GM12801 (cell line): ENCODE measurements around the gene CUBN.

Experiments
- TF ChIP-seq, protein P1 (sequence below): IDR thresholded peaks from one replicate; pipeline ENCODE4 v1.5.1; 2011; ENCODE audit warnings: control low read depth; ENCODE audit not compliant: insufficient read length; ENCODE audit errors: extremely low read depth

The CUBN gene

DNA sequence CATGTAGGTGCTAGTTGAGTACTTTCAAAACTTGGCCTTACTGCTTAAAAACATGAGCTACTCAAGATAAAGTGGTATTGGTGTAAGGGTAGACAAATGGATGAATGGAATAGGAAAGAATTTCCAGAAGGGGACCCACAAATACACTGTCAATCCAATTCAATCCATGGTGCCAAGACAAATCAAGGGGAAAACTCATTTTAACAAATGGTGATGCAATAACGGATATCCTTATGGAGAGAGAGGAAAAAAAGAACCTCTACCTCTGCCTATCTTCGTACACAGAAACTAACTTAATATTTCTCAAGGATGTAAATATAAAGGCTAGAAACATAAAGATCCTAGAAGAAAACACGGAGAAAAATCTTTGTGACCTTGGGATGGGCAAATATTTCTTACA is 188.5 kb downstream of the CUBN start:
- TF ChIP-seq, protein P1, sequence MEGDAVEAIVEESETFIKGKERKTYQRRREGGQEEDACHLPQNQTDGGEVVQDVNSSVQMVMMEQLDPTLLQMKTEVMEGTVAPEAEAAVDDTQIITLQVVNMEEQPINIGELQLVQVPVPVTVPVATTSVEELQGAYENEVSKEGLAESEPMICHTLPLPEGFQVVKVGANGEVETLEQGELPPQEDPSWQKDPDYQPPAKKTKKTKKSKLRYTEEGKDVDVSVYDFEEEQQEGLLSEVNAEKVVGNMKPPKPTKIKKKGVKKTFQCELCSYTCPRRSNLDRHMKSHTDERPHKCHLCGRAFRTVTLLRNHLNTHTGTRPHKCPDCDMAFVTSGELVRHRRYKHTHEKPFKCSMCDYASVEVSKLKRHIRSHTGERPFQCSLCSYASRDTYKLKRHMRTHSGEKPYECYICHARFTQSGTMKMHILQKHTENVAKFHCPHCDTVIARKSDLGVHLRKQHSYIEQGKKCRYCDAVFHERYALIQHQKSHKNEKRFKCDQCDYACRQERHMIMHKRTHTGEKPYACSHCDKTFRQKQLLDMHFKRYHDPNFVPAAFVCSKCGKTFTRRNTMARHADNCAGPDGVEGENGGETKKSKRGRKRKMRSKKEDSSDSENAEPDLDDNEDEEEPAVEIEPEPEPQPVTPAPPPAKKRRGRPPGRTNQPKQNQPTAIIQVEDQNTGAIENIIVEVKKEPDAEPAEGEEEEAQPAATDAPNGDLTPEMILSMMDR: no peak

DNA sequence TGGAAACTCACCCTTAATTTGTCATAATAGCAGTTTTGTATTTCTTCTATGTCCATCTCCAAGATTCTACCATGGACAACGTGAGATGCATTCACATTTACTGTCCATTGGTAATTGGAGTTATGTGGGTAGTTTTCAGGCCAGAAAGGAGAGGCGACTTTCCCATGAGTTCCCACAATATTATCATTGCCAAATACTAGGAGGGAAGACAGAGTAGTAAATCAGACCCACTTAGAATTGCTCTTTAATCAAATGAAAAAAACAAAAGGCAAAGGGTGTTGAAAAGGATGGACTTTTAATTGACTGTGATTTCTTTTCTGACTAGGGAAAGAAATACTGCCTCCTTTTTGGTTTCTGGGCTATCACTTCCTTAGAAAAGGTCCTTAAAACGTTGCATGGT is 190.7 kb downstream of the CUBN start:
- TF ChIP-seq, protein P1: no peak

DNA sequence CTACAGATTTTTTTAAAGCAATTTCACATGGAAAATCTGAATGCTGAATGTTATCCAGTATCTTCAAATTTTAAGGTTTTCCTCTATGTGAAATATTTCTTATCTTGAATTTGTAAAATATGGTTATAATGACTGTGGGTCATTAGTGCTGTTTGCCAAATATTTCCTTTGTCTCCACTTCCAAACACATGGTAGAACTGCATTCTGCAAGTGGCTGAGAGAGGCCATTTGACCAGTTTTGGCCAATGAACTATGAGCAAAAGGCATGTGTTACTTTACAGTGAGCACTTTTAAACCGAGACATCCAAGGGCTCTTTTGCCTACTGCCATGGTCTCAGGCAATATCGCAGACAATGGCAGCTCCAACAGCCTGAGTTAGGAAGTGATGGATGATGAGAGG is 195.2 kb downstream of the CUBN start:
- TF ChIP-seq, protein P1: no peak

DNA sequence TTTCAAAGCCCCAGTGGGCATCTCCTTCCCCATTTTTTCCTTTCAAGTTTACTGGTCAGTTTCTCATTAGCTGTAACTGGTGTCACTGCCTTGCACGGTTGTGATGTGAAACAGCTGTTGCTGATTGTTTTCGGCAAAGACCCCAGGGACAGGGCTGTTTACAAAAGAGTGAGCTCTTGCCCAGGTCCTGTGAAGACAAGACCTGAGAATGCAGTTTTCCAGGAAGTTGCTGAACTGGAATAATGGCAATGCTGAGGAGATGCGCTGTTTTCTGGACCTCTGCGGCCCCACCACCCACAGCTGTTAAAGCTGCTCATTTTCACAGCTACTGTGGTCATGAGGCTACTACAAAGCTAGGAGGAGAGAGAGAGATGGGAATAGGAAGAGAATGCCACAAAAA is 195.8 kb downstream of the CUBN start:
- TF ChIP-seq, protein P1: no peak

DNA sequence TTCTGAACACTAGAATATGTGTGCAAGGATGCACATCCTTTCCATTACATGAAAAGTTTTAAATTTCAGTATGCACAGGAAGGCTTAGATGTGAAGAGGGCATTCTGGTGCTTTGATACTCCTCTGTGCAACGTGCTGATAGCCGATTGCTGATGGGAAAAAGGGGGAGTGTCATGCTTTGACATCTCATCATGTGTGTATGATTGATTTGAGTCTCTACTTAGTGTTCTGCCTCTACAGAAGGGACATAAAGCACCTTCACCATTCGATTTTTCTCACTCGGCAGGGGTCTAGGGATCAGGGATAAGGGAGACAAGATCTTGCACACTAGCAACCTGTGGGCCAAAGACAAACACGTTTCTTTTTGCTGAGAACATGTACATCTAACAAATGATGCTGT is 197.7 kb downstream of the CUBN start:
- TF ChIP-seq, protein P1: no peak

DNA sequence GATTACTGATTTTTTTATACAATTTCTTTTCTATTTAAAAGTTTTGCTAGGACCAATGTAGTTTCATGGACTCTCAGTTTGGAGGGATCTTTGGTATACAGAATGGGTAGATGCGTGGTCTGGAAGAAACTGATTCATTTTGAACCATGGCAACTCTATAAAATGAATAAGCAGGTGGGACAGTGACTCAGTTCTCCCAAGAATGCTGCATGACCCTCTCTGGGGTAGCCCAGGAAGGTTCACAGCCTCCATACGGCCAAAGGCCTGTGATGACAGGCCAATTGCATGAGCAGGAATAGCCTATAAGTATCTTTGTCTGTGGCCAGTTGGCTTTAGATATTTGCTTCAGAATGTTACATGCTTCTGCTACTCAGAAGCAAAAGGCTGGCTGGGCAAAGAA is 199.1 kb downstream of the CUBN start:
- TF ChIP-seq, protein P1: no peak

DNA sequence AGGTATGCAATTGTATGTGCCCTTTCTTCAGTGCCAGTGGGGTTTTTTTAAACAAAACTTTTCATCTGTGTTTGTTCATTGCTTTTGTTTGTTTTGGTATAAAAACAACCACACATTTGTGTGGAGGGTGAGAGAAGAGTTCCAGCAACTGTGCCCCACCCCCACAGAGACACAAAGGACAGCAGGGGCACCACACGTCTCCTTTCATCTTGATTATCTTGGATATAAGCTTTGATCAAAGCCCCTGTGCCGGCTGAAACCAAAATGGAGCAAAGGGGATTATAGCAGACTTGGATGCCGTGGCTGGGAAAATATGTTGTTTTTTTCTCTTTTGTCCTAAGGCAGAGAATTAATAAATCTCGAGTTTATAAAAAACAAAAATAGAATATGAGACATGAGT is 200.5 kb downstream of the CUBN start:
- TF ChIP-seq, protein P1: no peak

DNA sequence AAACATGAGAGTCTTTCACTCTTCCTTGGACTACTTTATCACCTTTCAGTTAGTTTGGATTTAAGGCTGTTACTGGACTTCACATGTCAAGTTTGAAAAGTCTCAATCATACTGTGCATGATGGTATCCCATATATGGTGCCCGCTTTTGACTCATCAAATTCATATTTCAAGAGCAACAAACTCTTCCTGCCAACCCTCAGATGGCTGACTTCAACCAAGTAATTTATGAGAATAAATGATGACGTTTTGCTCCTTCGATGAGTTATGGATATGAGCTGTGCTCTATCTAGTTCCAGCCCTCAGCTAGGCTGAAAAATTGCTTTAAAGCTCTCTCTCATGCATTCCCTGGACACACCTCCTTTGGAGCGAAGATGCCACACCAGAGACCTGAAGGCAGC is 202.1 kb downstream of the CUBN start:
- TF ChIP-seq, protein P1: no peak
